Endothelial cell of coronary artery (primary cell): ENCODE data around the gene FAM9B. TPM values are rescaled to one million over a fixed set of nuclear protein-coding genes. Genes with fewer than 3 reads are reported as not detected.

ENCODE experiments used
- total RNA-seq: library from RNA; depleted of rRNA; stranded (reverse); fragments of >200 nt; gene quantifications from 2 replicates; pipeline ENCODE4 v1.2.3, GENCODE V29; 2014

Gene FAM9B
- total RNA-seq: not detected in 2 replicates

DNA sequence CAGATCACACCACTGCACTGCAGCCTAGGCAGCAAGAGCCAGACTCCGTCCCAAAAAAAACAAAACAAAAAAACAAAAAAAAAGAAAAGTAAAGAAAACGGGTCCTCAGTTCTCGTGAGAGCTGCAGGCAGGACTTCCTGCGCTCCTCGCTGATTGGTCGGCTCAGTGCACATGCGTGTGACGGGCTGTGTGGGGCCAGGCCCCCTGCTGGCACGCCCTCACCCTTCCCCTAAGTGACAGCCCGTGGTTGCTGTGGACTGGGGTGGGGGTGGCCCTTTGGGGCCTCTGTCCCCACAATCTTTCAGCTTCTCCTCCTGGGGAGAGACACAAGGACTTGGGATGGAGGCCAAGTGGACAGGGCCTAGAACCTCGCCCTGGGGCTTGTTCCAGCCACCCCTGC, at the start of gene FAM9B:
Gene FAM9B, minus strand, starts transcription at position 139 of the 400 bp plus-strand sequence. CDS start 1,141 bp downstream, outside the sequence.

Other genes starting within 250 kb of the FAM9B start
- gene FAM9A, start 232.7 kb downstream of the FAM9B start, total RNA-seq: not detected in 2 replicates